Fibroblast of mammary gland (primary cell): ENCODE data around the gene MTUS2.

ENCODE experiments used
- DNase-seq: peaks from one replicate; pipeline ENCODE4 v3.0.0-alpha.2; 2010; ENCODE audit warnings: low read depth
- H3K4me3 ChIP-seq: 2 replicates; pipeline ENCODE4 v1.5.1; 2011; ENCODE audit warnings: low read depth, mild to moderate bottlenecking, low read length, moderate library complexity; ENCODE audit not compliant: control insufficient read depth
- TF ChIP-seq, protein P1 (sequence below): conservative IDR thresholded peaks from 2 replicates; pipeline ENCODE4 v1.5.1; 2011; ENCODE audit warnings: low read depth, low read length, inconsistent platforms; ENCODE audit not compliant: control insufficient read depth, insufficient read depth

The MTUS2 gene

DNA sequence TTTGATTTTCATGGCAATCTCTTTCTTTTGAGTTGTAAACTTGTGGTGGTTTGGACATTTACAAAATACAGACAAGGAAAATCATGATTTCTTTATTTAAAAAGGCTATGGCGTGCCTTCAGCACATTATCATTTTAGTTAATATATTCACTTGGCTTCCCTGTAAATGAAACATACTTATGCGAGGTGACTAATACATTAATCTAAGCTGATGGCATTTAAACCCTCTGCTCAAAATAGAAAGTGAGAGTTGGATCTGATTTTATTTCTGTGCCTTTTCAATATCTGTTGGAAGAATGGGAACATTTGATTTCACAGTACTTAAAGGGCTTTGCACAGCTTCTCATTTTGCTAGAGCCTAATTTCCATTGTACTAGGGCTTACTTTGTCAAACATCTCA lies 289.8 kb downstream of the MTUS2 start:
- no peak for DNase-seq
- TF ChIP-seq, protein P1, sequence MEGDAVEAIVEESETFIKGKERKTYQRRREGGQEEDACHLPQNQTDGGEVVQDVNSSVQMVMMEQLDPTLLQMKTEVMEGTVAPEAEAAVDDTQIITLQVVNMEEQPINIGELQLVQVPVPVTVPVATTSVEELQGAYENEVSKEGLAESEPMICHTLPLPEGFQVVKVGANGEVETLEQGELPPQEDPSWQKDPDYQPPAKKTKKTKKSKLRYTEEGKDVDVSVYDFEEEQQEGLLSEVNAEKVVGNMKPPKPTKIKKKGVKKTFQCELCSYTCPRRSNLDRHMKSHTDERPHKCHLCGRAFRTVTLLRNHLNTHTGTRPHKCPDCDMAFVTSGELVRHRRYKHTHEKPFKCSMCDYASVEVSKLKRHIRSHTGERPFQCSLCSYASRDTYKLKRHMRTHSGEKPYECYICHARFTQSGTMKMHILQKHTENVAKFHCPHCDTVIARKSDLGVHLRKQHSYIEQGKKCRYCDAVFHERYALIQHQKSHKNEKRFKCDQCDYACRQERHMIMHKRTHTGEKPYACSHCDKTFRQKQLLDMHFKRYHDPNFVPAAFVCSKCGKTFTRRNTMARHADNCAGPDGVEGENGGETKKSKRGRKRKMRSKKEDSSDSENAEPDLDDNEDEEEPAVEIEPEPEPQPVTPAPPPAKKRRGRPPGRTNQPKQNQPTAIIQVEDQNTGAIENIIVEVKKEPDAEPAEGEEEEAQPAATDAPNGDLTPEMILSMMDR, result no peak
- no peak overlapping the region for H3K4me3 ChIP-seq

- TF ChIP-seq, protein P1, result no peak
- H3K4me3 ChIP-seq, result no peak overlapping the region
- DNase-seq, result no peak
Observed at GRCh38 chr13:29111446-29111845, 291.3 kb downstream of the MTUS2 start.

- no peak for DNase-seq
Observed at GRCh38 chr13:29115842-29116241, 295.7 kb downstream of the MTUS2 start.

DNA sequence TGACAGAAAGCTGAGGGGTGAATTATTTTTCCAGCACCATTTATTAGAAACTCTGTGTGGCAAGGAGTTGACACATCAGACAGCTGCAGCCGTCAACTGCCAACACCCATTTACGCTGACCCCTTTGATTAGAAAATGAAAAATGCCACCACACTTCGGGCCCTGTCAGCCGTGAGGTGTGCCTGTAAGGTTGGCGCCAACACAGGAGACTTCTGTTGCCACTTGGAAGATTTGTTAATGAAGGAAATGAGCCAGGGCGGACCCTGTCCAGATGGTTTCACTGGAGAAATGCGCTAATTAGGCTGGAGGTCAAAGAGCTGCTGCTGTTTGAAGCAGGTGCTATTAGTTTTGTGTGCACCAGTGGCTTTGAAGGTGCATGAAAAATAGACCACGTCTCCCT lies 297.5 kb downstream of the MTUS2 start:
- no peak for DNase-seq
- no peak overlapping the region for H3K4me3 ChIP-seq
- TF ChIP-seq, protein P1, result no peak

More at GRCh38 chr13:29115842-29116241, 295.7 kb downstream of the MTUS2 start:
- TF ChIP-seq, protein P1, result no peak
- no peak overlapping the region for H3K4me3 ChIP-seq

- TF ChIP-seq, protein P1, result no peak
- DNase-seq, result no peak
- H3K4me3 ChIP-seq, result no peak overlapping the region
Observed at GRCh38 chr13:29118471-29118870, 298.3 kb downstream of the MTUS2 start.

DNA sequence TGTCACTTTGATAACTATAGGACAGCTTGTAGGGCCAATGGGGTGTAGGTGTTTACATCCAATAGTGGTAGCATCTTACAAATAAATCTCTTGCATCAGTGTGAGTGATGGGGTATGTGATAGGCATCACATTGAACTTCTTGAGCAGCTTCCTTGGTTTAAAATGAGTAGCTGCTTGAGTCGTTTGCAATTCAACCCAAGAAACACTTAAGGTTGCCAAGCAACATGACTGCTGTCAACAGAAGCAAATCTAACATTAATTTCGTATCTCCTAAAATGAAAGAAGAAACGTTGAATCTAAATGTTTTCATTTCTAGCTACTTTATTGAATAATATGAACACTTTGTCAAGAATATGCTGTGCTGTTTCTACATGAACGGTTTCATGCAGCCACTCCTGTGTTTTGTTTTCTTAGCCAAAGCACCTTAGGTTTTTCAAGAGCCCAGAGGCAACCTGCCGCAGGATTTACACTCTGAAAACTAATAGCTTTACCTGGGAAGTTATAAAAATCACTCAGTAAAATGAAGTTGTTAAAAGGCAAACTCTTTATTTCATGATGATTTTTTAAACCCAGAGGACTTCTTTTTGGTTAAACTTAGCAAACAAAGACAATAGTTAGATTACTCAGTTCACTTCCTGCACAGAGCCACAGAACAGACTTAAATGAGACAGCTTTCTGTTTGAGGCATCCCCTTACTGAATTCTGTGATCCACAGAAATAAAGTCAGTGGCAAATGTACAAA lies 305.2 kb downstream of the MTUS2 start:
- TF ChIP-seq, protein P1, result no peak
- no peak for DNase-seq
- H3K4me3 ChIP-seq, result no peak overlapping the region

DNA sequence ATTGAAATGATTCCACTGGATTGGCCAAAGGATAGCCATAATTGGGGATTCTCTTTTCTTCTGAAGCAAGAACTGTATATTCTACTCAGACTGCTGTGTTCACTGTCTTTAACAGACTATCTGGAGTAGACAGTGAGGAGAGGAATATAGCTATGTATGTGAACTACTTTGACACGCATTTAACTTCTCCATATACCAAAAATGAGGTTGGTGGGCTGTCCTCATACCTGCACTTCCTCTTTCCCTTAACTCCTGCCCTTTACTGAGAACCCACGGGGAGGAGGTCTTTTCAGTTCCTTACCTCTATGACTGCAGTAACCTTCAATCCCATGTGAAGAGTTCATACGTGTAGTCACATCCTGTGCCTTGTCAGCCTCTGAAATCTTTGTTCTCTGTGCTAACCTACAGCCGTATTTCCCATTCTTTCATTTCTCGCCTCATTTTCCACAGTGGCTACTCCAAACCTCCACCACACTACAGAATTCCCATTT lies 305.8 kb downstream of the MTUS2 start:
- H3K4me3 ChIP-seq, result no peak overlapping the region
- TF ChIP-seq, protein P1, result no peak
- no peak for DNase-seq
